ENCODE results near the gene ZBTB7C.
A peak's percentile ranks its signal among the peaks of the same experiment; 100 is the strongest.

GRCh38 chr18:48161191-48161910 is 247.8 kb downstream of the ZBTB7C start:
- TF ChIP-seq CTCF (IDR thresholded peaks at IDR 0.05) (no peak), POLR2A (IDR thresholded peaks at IDR 0.05) (peak in 2 of 3 donors; percentile 72 to 76)

Data from body of pancreas (tissue), 4 donors.